Measurements from ENCODE around the gene ASCC1.

Gene ASCC1

DNA sequence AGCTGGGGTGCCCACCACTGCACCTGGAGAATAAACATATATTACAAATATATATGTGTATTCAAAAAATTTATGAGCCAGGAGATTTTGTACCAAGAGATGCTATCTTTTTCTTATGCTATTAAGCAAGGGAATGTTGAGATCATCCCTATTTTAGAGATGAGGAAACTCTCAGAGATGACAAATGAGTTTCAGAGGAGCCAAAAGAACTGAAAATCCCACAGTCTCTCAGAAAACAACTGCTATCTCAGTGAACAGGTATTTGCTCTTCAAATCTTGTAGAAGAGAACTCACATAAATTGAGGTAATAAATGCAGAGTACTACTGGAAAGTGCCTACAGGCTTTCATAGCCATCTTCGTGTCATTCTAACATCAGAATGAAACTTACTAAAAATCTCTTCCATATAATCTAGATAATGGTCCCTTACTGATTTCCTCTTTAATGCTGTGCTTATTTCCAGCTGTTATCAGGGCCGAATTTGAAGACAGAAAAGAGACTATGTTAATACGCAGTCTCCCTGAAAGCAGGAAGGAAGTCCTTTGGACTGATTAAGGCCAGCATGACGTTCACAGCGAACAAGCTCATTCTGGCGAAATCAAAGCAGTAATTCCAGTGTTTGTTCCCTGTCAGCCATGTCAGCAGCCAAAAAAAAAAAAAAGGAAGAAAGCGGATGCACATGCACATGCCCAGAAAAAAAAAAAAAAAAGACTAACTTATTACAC, 29.7 kb downstream of the ASCC1 start:
- TF ChIP-seq, protein P1, sequence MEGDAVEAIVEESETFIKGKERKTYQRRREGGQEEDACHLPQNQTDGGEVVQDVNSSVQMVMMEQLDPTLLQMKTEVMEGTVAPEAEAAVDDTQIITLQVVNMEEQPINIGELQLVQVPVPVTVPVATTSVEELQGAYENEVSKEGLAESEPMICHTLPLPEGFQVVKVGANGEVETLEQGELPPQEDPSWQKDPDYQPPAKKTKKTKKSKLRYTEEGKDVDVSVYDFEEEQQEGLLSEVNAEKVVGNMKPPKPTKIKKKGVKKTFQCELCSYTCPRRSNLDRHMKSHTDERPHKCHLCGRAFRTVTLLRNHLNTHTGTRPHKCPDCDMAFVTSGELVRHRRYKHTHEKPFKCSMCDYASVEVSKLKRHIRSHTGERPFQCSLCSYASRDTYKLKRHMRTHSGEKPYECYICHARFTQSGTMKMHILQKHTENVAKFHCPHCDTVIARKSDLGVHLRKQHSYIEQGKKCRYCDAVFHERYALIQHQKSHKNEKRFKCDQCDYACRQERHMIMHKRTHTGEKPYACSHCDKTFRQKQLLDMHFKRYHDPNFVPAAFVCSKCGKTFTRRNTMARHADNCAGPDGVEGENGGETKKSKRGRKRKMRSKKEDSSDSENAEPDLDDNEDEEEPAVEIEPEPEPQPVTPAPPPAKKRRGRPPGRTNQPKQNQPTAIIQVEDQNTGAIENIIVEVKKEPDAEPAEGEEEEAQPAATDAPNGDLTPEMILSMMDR (IDR thresholded peaks at IDR 0.05; ENCODE audit: extremely low read depth, missing control alignments), result no peak
- no peak for DNase-seq (ENCODE audit: low spot score)

DNA sequence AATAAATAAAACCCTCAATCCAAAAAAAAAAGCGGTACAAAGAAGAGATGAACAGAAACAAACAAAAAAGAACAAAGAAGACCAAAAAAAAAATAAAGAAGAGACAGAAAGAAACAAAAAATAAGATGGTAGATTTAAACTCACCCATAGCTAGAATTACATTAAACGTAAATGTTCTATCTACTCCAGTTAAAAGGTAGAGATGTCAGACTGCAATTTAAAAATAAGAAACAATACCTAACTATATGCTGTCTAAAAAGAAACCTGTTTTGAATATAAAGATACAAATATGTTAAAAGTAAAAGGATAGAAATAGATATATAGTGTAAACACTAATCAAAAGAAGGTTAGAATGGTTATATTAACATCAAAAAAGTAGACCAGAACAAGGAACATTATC, 31.9 kb downstream of the ASCC1 start:
- TF ChIP-seq, protein P1 (IDR thresholded peaks at IDR 0.05; ENCODE audit: extremely low read depth, missing control alignments), result no peak
- DNase-seq (ENCODE audit: low spot score), result no peak

DNA sequence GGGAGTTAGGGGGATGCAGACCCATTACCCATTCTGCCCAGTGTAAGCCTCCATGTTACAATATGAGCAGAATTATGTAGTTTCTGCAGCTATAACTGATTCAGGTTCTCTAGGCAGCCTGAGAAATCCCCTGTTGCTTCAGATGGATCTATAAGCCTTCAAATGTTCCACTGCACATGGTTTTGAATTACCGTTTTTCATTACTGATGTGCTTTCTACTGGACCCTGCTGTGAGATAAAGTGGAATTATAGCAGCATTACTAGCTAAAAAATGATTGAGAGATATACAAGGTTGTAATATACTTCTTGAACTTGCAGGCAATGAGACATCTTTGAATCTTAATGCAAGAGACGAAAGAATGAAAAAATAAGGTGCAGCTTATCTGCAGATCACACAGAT, 38.6 kb downstream of the ASCC1 start:
- DNase-seq (ENCODE audit: low spot score), result no peak
- TF ChIP-seq, protein P1 (IDR thresholded peaks at IDR 0.05; ENCODE audit: extremely low read depth, missing control alignments), result no peak

DNA sequence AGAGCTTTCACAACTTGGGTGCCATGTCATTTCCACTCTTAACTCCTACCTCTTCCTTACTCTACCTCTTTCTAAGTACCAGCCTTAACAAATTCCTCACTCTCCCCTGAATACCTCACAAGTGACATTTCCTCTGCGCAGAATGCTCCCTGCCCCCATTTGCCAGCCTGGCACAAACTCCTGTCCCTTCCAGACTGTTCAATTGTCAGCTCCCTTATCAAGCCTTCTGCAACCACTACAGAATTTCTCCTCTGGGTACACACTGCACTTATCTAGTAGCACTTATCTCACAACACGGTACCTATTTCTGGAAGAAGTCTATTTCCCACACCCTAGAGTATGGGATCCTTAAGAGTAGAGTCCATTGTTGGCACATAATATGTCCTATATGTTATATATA, 39.4 kb downstream of the ASCC1 start:
- TF ChIP-seq, protein P1 (IDR thresholded peaks at IDR 0.05; ENCODE audit: extremely low read depth, missing control alignments), result no peak
- no peak for DNase-seq (ENCODE audit: low spot score)

DNA sequence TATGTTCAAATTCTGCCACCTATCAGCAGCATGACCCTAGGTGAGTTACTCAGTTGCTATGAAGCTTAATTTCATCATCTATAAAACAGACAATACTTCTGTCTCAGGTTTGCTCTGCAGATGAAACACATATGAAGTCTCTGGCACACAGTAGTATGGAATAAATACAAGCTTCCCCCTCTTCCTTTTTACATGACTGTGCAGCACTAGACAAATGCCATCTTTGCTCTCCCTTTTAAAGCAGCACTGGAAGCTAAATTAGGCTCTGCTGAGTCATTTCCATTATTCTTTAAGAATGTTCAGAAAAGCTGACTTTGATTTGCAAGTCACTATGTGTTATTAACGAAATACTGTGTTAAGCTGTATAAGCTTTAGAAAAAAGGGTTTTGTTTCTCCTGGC, 40.9 kb downstream of the ASCC1 start:
- DNase-seq (ENCODE audit: low spot score), result no peak
- TF ChIP-seq, protein P1 (IDR thresholded peaks at IDR 0.05; ENCODE audit: extremely low read depth, missing control alignments), result no peak

DNA sequence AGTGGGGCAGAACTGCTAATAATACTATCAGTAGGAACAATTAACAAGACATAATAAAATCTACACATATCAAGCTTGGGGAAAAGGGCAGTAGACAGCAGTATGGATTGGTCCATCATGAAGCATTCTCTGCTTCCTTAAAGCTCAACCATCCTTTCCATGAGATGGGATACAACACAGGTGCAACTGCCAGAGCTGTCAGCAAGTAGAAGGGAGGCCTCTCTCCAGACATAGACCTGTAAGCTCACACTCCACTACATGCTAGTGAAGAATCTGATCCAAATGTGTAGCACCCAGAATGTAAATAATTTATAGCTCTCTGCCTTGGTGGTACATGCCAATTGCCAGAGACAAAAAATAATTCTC, 41.8 kb downstream of the ASCC1 start:
- DNase-seq (ENCODE audit: low spot score), result no peak

DNA sequence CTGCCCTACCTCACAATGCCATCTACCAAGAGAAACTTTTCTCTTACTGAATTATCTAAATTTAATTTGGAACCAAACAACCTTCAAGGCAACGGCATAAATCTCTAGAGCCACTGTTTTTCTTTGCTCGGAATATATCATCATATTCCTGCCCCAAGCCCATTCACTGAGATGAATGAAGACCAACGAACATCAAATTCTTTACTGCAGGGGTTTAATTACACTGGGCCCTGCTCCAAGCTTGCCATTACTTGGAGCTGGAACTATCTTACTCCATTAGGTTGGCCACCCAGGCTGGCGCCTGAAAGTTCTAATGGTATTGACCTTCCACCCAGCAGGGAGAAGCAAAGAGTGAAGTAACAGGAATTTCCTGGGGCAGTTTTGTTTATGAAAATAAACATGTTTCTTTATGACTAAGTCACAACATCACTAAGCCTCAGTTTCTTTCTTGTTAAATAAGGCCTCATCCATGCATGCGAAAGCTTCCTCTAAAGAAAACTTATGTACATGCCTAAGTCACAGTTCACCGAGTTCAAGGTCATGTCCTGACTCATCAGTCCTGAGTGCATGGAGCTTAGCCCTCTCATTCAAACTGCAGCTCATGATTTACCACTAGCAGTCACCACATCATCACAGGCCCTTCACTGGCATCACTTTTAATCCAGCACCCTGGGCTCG, 42.3 kb downstream of the ASCC1 start:
- peak; percentile 17 for DNase-seq (ENCODE audit: low spot score)

More for the DNA sequence above, 41.8 kb downstream of the ASCC1 start:
- TF ChIP-seq, protein P1 (IDR thresholded peaks at IDR 0.05; ENCODE audit: extremely low read depth, missing control alignments), result no peak

More for the DNA sequence above, 42.3 kb downstream of the ASCC1 start:
- TF ChIP-seq, protein P1 (IDR thresholded peaks at IDR 0.05; ENCODE audit: extremely low read depth, missing control alignments), result no peak

All from GM20000 (cell line).